Tibial nerve (tissue), 4 donors: ENCODE measurements around the gene PTPRK.

Source experiments
- EP300 ChIP-seq, 2 donors: sonication (generic); formaldehyde crosslinking; IDR thresholded peaks; one replicate each; pipeline ENCODE4 v1.6.1; 2017; ENCODE audit warnings: antibody characterized with exemption in 2 of 2, mild to moderate bottlenecking in 1 of 2
- POLR2A ChIP-seq, 2 donors: fragments of 450-650 bp; IDR thresholded peaks; one replicate each; pipeline ENCODE4 v1.6.1; 2017; ENCODE audit warnings: antibody characterized with exemption in 2 of 2, mild to moderate bottlenecking in 2 of 2, moderate library complexity in 2 of 2
- TF ChIP-seq, protein P1 (sequence below), 5 experiments: fragments of 200-600 bp in 3 of 5; fragments of 450-650 bp in 2 of 5; sonication (generic) in 3 of 5; IDR thresholded peaks; one replicate each; pipeline ENCODE4 v1.5.1; 2016 to 2019; ENCODE audit warnings: antibody characterized with exemption in 5 of 5, mild to moderate bottlenecking in 3 of 5, moderate library complexity in 2 of 5

DNA sequence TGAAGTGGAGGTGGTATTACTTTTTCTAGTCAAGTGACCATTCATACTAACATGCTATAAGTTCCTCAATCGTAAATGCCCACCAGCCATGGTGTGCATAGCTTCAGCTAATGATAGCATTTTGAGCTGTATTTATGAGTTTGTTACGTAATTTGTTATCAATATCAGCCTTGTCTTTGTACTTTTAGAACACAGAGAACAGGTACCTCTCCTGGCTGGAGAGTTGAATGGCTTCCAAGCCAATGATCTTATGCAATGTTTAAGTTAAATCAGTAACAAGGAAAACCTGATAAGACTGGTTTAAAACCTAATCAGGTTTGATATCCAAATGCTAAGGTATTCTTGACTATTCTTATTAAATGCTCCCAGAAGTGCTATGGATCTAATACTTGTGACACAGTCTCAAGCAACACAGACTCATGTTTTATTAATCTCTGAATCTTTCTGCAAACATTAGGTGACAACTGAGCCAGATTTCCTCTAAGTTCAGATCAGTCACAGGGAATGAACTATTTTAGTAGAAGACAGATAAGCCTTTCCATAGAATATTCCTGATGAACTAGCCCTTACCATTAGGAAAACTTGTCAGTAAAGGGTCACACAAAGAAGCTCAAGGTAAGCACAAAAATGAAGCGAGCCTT is 154.8 kb downstream of the PTPRK start:
- TF ChIP-seq, protein P1, sequence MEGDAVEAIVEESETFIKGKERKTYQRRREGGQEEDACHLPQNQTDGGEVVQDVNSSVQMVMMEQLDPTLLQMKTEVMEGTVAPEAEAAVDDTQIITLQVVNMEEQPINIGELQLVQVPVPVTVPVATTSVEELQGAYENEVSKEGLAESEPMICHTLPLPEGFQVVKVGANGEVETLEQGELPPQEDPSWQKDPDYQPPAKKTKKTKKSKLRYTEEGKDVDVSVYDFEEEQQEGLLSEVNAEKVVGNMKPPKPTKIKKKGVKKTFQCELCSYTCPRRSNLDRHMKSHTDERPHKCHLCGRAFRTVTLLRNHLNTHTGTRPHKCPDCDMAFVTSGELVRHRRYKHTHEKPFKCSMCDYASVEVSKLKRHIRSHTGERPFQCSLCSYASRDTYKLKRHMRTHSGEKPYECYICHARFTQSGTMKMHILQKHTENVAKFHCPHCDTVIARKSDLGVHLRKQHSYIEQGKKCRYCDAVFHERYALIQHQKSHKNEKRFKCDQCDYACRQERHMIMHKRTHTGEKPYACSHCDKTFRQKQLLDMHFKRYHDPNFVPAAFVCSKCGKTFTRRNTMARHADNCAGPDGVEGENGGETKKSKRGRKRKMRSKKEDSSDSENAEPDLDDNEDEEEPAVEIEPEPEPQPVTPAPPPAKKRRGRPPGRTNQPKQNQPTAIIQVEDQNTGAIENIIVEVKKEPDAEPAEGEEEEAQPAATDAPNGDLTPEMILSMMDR (IDR thresholded peaks at IDR 0.05): no peak
- TF ChIP-seq EP300 (IDR thresholded peaks at IDR 0.05) (no peak), POLR2A (IDR thresholded peaks at IDR 0.05) (no peak)
